ENCODE measurements around the gene CADM2. TPM values are rescaled to one million over a fixed set of nuclear protein-coding genes. Genes with fewer than 3 reads are reported as not detected.

Gene CADM2
- total RNA-seq, 2 donors from 2014 or later = 0.28 to 0.57 TPM

- intact Hi-C loops (cut with DNase I) = no loop called here
- DNase-seq (ENCODE audit: low spot score) = no peak
Measured at GRCh38 chr3:85259748-85260147, 301.0 kb downstream of the CADM2 start.

- intact Hi-C loops (cut with DNase I) = no loop called here
- DNase-seq (ENCODE audit: low spot score) = no peak
Measured at GRCh38 chr3:85264381-85264780, 305.6 kb downstream of the CADM2 start.

GRCh38 chr3:85270488-85270887 is 311.7 kb downstream of the CADM2 start:
- DNase-seq (ENCODE audit: low spot score) = no peak
- intact Hi-C loops (cut with DNase I) = no loop called here

- DNase-seq (ENCODE audit: low spot score) = no peak
- intact Hi-C loops (cut with DNase I) = no loop called here
Measured at GRCh38 chr3:85271911-85272310, 313.1 kb downstream of the CADM2 start.

GRCh38 chr3:85288257-85288656 is 329.5 kb downstream of the CADM2 start:
- DNase-seq (ENCODE audit: low spot score) = no peak
- intact Hi-C loops (cut with DNase I) = no loop called here

GRCh38 chr3:85297291-85297690 is 338.5 kb downstream of the CADM2 start:
- intact Hi-C loops (cut with DNase I) = no loop called here
- DNase-seq (ENCODE audit: low spot score) = no peak

GRCh38 chr3:85298032-85298431 is 339.2 kb downstream of the CADM2 start:
- DNase-seq (ENCODE audit: low spot score) = no peak
- intact Hi-C loops (cut with DNase I) = no loop called here

GRCh38 chr3:85303156-85303555 is 344.4 kb downstream of the CADM2 start:
- DNase-seq (ENCODE audit: low spot score) = no peak
- intact Hi-C loops (cut with DNase I) = no loop called here

GRCh38 chr3:85304360-85304964 is 345.7 kb downstream of the CADM2 start:
- intact Hi-C loops (cut with DNase I) = no loop called here
- DNase-seq (ENCODE audit: low spot score) = no peak

GRCh38 chr3:85312331-85312730 is 353.5 kb downstream of the CADM2 start:
- DNase-seq (ENCODE audit: low spot score) = no peak
- intact Hi-C loops (cut with DNase I) = no loop called here

GRCh38 chr3:85313380-85313779 is 354.6 kb downstream of the CADM2 start:
- DNase-seq (ENCODE audit: low spot score) = no peak
- intact Hi-C loops (cut with DNase I) = no loop called here

GRCh38 chr3:85316252-85316651 is 357.5 kb downstream of the CADM2 start:
- no peak for DNase-seq (ENCODE audit: low spot score)
- intact Hi-C loops (cut with DNase I) = no loop called here

- DNase-seq (ENCODE audit: low spot score) = no peak
- intact Hi-C loops (cut with DNase I) = no loop called here
Measured at GRCh38 chr3:85321892-85322291, 363.1 kb downstream of the CADM2 start.

GRCh38 chr3:85330071-85330470 is 371.3 kb downstream of the CADM2 start:
- intact Hi-C loops (cut with DNase I) = no loop called here
- DNase-seq (ENCODE audit: low spot score) = no peak

GRCh38 chr3:85337895-85338294 is 379.1 kb downstream of the CADM2 start:
- no peak for DNase-seq (ENCODE audit: low spot score)
- intact Hi-C loops (cut with DNase I) = no loop called here

- DNase-seq (ENCODE audit: low spot score) = no peak
- intact Hi-C loops (cut with DNase I) = no loop called here
Measured at GRCh38 chr3:85342915-85343314, 384.1 kb downstream of the CADM2 start.

GRCh38 chr3:85355572-85355971 is 396.8 kb downstream of the CADM2 start:
- intact Hi-C loops (cut with DNase I) = no loop called here

GRCh38 chr3:85360742-85361387 is 402.1 kb downstream of the CADM2 start:
- no peak for DNase-seq (ENCODE audit: low spot score)

More at GRCh38 chr3:85355572-85355971, 396.8 kb downstream of the CADM2 start:
- no peak for DNase-seq (ENCODE audit: low spot score)

GRCh38 chr3:85364296-85364909 is 405.6 kb downstream of the CADM2 start:
- intact Hi-C loops (cut with DNase I) = no loop called here

More at GRCh38 chr3:85360742-85361387, 402.1 kb downstream of the CADM2 start:
- intact Hi-C loops (cut with DNase I) = no loop called here

GRCh38 chr3:85370341-85370740 is 411.6 kb downstream of the CADM2 start:
- no peak for DNase-seq (ENCODE audit: low spot score)
- intact Hi-C loops (cut with DNase I) = no loop called here

More at GRCh38 chr3:85364296-85364909, 405.6 kb downstream of the CADM2 start:
- DNase-seq (ENCODE audit: low spot score) = no peak

- DNase-seq (ENCODE audit: low spot score) = no peak
- intact Hi-C loops (cut with DNase I) = no loop called here
Measured at GRCh38 chr3:85376131-85376530, 417.3 kb downstream of the CADM2 start.

Data from posterior vena cava (tissue), 2 donors.